HG02763 (cell line): ENCODE data around the gene TRIM47.

Experiments used
- ATAC-seq: cut with Tn5 transposase; IDR thresholded peaks from one replicate; pipeline ENCODE4 v1.9.1; 2021; ENCODE audit warnings: mild to moderate bottlenecking, moderate library complexity; ENCODE audit not compliant: unreplicated experiment

The TRIM47 gene, protein sequence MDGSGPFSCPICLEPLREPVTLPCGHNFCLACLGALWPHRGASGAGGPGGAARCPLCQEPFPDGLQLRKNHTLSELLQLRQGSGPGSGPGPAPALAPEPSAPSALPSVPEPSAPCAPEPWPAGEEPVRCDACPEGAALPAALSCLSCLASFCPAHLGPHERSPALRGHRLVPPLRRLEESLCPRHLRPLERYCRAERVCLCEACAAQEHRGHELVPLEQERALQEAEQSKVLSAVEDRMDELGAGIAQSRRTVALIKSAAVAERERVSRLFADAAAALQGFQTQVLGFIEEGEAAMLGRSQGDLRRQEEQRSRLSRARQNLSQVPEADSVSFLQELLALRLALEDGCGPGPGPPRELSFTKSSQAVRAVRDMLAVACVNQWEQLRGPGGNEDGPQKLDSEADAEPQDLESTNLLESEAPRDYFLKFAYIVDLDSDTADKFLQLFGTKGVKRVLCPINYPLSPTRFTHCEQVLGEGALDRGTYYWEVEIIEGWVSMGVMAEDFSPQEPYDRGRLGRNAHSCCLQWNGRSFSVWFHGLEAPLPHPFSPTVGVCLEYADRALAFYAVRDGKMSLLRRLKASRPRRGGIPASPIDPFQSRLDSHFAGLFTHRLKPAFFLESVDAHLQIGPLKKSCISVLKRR

DNA sequence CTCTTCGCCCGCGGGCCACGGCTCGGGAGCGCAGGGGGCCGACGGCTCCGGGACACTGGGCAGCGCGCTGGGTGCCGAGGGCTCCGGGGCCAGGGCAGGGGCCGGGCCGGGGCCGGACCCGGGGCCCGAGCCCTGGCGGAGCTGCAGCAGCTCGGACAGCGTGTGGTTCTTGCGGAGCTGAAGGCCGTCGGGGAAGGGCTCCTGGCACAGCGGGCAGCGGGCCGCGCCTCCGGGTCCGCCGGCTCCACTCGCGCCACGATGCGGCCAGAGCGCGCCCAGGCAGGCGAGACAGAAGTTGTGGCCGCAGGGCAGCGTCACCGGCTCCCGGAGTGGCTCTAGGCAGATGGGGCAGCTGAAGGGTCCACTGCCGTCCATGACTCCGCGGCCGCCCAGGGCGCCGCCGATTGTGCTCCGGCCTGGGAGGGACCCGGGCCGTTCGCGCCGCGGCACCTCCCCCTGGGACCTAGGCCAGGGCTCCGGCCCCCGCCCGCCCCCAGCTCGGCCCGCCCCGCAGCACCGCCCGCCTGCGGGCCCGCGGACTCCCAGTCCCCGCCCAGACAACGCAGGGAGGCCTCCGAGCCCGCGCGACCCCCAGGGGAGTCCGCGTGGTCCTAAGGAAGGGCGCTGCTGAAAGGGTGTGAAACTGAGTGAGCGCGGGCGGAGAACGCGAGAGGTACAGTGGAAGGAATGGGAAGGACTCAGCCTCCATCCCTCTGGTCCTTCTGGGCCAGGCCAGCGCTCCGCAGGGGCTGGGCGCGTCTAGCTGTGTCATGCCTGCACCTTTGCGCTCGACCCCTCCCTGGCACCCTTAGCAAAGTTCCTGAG lies at the start of gene TRIM47:
TSS of gene TRIM47 (minus strand) at position 408 of the 825 bp plus-strand sequence. CDS start at position 375, 33 bp downstream.
- ATAC-seq: peak; percentile 12

DNA sequence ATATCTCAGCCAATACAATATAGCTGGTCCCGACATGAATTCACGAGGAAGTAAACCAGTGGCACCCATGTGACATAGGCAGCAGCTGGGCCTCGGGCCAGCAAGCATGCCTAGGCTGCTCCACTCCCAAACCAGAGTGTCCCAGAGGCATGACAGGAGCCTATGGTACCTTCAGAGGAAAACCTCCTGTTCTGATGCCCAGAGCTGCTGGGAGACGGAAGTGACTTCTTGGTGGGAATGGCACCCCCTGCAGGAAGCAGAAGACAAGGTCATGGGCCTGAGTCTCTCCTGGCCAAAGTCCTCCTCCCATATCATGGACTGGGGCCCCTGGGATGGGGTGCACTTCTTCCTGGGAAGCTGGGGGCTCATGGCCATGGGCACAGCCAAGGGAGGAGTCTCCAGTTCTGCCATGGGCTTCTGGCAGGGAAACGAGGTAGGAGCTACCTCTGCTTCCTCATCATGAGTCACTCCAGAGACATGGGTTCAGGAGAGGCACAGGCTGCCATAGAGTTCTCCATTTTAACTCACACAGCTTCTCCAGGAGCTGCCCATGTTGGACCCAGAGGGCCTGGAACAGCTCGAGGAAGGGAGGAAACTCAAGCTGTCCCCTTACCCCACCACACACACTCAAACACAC lies 49.0 kb upstream of the TRIM47 start:
- no peak for ATAC-seq

DNA sequence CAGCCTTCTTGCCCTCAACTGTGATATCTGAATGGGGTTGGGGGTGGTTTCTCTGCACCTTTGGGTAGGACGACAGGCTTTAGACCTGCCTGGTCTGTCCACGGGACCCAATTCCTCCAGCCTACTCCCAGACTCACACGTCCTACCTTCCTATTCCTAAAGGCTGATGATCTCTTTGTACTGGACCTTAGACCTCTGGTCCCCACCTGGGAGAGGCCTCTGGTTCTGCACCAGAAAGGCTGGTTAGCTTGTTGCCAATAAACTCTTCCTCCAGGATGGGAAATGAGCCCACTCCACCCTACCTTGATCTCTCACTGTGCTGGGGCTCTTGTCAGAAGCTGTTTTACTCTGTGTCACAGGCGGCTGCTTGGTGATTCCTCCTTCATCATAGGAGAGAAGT lies 48.1 kb upstream of the TRIM47 start:
- no peak for ATAC-seq

DNA sequence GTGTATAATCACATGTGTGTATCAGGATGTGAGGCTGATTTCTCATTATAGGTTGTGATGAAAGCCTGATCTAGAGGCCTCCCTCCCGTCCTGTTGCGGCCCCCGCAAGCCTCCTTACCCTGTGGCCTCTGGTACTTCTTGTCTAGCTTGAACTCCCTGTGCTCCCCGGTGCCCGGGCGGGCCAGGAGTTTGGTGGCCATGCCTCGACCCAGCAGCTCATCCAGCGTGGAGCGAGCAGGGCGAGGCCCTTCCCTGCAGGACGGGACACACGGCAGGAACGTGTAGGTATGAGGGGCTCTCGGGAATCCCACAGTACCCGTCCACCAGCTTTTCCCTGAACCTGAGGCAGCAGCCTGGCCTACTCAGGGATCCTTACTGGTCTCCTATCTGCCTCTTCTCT lies 47.5 kb upstream of the TRIM47 start:
- ATAC-seq: no peak

DNA sequence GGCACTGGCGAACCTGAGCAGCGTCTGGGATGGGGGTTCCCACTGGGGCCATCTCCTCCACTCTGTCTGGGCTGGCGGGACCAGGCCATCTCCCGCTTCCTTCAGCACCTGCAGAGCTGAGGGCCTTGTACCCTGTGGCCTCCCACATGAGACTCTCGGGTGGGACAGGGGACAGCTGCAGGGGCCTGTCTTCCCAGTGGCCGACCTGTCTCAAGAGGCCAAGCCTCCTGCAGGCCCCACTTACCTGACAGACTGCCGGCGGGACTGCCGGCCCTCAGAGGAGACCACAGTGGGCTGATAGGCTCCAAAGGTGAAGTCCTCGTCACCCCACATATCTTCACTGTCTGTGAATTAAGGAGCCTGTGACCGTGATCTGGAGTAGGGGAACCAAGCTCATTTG lies 46.7 kb upstream of the TRIM47 start:
- ATAC-seq: no peak

DNA sequence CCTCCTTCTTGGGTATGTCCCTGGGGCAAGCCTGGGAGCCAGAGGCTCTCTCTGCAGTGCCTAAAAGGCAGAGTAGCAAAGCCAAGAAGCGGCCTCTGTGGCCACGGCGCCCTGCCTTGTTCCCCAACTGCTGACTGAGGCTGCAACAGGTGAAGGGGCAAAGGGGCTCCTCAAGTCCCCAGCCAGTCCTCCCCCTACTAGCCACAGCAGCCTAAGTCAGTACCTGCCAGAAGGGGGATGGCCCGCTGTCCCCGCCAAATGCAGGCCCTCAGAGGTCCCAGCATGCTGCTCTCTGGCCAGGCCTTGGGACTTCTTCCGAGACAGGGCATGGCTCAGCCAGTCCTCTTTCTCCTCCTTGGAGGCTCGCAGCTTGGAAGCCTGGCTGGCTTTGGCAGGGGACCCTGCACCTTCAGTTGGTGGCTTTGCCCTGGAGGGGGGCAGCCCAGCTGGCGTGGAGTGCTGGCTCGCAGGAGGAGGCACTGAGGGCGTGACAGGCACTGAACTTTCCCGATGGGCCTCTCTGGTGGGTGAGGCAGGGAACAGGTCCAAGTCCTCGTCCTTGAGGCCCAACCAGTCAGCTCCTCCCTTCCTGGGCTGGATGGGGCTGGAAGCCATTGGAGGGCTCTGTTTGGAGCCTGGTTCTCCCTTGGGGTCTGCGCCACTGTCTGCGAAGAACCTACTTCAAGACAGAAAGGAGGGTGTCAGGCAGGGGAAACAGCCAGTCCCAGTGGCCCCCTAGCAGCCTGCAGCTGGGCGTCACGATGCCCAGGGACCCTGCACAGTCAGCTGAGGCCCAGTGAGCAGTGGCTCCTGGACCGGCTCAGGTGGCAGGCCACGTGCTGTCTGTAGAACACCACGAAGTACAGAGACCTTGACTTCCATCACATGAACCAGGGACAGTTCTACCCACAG lies 44.8 kb upstream of the TRIM47 start:
- no peak for ATAC-seq

DNA sequence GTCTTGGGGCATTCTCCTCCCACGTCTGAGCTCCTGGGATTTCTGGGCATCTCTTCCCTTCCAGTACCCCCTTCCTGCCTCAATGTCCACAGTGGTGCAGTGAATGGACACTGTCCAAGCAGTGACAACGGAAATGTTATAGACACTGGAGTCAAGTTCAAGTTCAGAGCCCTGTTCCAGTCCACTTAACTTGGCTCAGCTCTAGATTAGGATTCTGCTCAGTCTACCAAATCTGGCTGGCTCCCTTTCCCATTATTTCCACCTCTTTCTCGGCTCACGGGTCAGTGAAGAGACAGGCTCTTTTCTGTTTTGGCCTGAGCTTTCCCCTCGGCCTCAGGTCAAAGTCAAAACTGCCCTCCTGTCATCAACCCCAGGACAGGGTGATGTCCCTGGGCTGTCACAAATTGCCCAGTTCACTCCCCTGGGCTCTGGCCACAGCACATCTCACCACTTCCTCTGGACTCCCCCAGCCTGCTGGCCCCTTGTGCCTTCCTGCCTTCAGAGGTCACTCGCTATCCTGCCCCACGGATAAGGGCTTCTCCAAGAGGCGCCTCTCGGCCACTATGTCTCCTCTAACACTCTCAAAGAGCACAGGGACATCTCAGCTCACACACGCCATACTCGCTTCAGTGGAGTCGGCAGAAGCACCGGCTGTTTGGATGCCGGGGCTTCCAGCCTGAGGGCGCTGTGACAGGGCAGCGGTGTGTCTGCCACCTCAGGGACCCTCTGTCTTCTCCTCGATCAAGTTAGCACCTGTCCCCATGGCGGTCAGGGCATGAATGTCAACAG lies 44.0 kb upstream of the TRIM47 start:
- no peak for ATAC-seq

DNA sequence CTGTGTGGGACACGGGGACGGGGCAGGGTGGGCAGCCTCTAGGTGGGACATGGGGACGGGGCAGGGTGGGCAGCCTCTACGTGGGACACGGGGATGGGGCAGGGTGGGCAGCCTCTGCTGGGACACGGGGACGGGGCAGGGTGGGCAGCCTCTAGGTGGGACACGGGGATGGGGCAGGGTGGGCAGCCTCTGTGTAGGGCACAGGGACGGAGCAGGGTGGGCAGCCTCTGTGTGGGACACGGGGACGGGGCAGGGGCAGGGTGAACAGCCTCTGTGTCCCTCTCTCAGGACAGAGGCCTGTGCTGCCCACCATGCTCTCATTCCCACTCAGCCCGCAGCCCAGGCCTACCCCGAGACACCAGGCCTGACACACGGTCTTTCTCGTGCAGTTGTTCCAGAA lies 43.2 kb upstream of the TRIM47 start:
- no peak for ATAC-seq

DNA sequence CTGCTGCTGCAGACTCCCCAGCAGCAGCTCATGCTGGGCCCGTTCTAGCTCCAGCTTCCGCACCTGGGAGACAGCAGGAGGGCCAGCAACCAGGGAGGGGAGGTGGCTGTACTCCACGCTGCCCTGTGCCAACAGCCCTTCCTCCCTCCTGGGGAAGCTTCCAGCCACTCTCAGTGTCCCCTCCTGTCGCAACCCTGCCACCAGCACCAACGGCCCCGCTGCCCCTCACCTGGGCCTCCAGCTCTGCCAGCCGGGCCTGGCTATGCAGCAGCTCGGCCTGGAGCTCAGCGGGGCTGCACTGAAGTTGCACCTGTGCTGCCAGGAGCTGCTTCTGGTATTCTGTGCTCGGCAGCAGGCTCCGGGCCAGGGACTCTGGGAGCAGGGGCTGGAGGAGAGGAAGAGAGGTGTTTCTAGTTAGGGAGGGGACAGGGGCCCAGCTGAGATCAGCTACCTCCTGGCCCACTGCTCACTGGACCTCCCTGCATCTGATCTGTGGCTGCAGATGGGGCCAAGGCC lies 41.7 kb upstream of the TRIM47 start:
- ATAC-seq: no peak

DNA sequence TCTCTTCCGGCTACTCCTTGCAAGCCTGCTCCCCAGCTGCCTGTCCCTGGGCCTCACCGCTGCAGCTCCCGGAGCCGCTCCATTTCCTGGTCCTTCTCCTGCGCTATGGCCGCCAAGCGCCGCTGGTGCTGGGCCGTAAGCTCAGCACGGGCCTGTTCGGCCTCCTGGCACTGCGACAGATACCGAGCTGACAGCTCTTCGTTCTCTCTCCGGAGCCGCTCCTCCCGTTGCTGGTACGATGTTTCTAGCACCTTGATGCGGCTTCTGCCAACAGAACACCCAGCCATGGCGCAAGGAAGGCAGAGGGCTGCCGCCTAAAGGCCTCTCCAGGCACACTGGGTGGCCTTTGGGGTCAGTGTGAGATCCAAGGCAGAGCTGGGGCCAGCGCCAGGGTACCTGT lies 41.2 kb upstream of the TRIM47 start:
- ATAC-seq: no peak

DNA sequence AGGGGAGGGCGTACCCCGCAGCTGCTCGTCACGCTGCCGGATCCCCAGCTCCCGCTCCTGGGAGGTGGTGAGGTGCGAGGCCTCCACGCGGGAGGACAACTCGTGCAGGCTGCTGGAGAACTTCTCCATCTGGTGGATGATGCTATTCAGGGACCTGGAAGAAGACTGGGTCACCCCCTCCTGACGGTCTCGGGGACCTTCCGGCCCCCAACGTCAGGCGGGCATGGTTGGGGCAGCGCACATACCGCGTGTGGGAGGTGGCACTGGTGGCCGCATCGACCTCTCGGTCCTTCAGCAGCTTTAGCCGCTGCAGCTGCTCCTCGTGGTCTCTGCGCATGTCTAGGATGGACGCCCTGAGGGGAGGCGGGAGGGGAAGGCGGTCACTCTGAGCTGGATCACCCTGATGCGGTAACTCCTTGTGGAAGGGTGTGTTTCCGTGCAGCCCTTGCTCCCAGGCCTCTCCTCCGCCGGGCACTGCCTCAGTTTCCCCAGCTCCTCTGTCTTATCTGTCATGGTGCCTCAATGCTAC lies 39.6 kb upstream of the TRIM47 start:
- ATAC-seq: no peak

DNA sequence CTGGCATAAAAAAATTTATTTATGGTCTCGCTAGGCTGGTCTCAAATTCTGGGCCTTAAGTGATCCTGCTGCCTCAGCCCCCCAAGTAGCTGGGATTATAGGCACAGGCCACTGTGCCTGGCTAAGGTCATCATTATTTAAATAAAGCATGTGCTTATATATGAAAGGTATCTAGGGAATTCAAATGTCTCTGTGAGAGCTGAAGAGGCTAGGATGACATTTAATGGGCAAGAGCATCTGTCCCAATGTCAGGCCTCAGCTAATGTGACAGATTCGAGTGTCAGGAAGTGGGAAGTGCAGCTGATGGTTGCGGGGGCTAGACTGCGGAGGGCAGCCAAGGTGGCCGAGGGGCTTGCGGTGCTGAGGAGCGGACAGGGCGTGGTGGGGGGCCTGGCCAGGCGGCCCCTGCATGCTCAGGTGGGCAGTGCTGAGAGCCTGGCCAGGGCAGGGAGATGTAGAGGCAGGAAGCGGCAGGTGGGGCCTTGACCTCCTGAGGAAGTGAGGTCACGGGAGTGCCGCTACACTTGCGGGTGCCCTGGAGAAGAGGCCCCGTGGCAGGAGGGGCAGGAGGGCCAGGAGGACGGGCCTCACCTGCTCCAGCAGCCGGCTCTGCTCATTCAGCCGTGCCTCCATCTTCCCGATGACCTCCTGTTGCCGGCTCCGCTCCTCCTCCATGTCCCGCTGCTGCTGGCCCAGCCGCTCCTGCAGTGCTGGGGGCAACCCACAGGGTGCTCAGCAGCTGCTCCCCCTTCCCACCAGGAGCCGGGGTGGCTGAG lies 38.9 kb upstream of the TRIM47 start:
- ATAC-seq: no peak

DNA sequence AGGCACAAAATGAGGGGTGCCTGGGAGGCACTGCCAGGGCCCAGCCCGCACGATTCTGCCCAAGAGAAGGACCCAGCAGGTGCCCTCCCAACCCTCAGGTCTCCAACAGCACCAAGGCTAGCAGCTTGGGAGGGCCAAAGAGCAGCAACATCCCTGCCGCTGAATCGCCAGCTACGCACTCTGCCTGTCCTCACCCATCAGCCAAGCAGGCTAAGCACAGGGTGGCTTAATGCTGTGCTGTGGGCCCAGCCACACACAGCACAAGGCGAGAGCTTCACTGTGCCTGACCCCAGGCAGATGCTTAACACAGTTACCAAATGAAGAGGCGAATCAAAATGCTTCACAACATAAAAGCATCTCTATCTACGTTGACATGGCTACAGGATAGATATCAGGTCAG lies 36.9 kb upstream of the TRIM47 start:
- no peak for ATAC-seq

DNA sequence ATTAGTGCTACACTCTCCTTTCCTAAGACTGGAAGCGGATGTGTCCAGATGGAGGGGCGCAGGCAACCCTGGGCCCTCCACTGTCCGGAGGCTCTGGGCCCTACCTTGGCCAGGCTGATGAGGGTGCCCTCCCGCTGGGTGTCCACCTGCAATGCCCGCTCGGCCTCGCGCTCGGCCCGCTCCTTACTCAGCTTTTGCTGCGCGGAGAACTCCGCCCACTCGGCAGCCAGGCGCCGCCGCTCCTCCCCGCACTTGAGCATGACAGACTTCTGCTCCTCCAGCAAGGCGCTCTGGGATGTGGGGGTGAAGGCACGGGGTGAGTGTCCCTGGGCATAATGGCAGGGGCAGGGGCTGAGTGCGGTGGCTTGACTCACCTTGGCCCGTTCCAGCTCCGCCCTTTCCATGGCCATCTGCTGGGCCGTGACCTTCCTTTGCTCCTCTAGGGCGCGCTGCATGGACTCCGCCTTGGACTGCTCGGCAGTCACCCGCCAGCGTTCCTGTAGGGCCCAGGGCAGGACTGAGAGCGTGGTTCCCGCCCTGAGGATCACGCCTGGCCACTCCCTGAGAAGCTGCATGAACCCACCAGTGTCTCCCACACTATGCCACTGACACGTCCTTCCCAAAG lies 36.4 kb upstream of the TRIM47 start:
- no peak for ATAC-seq

DNA sequence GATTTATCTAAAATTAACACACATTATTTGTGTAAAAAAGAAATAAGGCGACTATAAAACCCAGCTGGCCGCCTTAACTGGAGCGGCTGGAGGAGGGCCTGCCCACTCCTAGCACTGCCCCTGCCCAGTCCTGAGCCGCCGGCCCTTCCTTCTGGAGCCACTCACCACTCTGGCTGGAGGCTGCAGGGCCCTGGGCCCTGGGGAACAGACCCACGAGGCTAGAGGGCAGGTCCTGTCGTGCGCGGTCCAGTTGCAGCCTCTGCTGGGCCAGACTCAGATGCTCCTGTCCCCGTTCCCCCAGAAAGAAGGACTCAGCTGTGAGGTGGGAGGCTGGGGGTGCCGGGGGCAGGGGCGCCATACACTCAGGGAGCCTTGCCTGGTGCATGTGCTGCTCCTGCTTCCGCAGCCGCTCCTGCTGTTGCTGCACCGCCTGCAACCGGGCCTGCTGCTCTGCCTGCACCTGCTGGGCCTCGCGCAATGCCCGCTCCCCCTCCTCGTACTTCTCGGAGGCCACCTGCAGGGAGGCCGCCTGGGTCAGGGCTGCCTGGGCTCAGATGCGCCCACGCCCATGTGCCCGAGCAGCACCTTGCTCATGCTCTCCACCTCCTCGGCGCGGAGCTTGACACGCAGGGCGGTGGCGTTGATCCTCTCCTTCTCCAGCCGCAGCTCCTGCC lies 35.3 kb upstream of the TRIM47 start:
- no peak for ATAC-seq

DNA sequence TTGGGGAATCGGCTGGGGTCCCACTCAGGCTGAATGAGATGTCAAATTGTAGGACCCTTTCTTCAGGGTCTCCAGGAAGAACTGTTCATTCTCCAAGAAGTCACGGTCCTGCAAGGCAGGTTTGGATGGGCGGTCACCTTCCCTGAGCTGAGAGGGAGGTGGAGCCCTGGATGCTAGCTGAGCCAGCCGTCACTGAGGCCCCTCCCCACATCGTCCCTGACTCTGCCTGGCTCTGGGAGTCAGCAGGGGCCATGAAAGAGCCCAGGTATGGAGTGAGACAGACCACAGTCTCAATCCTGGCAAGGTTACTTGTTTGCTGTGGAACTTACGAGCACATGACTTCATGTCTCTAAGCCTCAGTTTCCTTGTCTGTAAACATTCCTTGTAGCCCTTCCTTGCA lies 32.3 kb upstream of the TRIM47 start:
- no peak for ATAC-seq

DNA sequence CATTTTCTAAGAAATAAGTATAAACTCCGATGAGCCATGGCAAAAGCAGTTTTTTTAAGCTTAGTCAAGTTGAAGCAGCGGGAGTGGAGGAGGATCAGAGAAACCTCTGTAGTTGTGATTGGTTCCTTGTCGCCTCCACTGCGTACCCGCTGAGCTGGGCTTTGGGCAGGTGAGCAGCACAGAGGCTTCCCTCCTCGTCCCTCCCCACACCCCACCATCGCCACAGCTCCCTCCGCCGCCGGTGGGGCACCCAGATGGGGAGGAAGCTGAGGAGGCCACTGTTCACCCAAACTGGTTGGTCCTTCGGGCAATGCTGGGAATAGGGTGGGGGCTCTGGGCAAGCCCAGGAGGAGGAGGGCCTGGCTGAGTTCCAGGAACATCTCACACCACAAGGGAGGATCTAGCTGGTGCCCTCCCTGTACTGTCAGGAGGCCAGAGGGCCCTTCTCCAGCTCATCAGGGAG lies 31.5 kb upstream of the TRIM47 start:
- ATAC-seq: no peak
